ENCODE data around the gene PCDHGB7.
"Not testable (repeated sequence)": the region's sequence is repeated elsewhere in the genome, so short reads cannot be mapped to it uniquely, and the experiment has no call there.

PCDHGB7 gene

DNA sequence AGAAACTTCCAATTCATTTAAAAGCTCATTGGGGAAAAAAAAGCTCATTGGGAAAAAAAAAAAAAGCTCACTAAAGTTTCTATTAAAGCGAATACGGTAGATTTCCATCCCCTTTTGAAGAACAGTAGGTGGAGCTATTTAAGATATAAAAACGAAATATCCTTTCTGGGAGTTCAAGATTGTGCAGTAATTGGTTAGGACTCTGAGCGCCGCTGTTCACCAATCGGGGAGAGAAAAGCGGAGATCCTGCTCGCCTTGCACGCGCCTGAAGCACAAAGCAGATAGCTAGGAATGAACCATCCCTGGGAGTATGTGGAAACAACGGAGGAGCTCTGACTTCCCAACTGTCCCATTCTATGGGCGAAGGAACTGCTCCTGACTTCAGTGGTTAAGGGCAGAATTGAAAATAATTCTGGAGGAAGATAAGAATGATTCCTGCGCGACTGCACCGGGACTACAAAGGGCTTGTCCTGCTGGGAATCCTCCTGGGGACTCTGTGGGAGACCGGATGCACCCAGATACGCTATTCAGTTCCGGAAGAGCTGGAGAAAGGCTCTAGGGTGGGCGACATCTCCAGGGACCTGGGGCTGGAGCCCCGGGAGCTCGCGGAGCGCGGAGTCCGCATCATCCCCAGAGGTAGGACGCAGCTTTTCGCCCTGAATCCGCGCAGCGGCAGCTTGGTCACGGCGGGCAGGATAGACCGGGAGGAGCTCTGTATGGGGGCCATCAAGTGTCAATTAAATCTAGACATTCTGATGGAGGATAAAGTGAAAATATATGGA lies 13.0 kb downstream of the PCDHGB7 start, which contains the start of gene PCDHGA12:
TSS of gene PCDHGA12 (plus strand) at position 176 of the 782 bp plus-strand sequence. CDS start at position 429, 253 bp downstream.
- peak; percentile 44 to 47 for DNase-seq

DNA sequence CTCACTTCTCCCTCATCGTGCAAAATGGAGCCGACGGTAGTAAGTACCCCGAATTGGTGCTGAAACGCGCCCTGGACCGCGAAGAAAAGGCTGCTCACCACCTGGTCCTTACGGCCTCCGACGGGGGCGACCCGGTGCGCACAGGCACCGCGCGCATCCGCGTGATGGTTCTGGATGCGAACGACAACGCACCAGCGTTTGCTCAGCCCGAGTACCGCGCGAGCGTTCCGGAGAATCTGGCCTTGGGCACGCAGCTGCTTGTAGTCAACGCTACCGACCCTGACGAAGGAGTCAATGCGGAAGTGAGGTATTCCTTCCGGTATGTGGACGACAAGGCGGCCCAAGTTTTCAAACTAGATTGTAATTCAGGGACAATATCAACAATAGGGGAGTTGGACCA lies 13.8 kb downstream of the PCDHGB7 start:
- DNase-seq, result peak in 1 of 2 experiments; percentile 25

DNA sequence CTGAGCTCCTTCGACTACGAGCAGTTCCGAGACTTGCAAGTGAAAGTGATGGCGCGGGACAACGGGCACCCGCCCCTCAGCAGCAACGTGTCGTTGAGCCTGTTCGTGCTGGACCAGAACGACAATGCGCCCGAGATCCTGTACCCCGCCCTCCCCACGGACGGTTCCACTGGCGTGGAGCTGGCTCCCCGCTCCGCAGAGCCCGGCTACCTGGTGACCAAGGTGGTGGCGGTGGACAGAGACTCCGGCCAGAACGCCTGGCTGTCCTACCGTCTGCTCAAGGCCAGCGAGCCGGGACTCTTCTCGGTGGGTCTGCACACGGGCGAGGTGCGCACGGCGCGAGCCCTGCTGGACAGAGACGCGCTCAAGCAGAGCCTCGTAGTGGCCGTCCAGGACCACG lies 14.8 kb downstream of the PCDHGB7 start:
- DNase-seq, result not testable (repeated sequence)

DNA sequence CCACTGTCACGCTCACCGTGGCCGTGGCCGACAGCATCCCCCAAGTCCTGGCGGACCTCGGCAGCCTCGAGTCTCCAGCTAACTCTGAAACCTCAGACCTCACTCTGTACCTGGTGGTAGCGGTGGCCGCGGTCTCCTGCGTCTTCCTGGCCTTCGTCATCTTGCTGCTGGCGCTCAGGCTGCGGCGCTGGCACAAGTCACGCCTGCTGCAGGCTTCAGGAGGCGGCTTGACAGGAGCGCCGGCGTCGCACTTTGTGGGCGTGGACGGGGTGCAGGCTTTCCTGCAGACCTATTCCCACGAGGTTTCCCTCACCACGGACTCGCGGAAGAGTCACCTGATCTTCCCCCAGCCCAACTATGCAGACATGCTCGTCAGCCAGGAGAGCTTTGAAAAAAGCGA lies 15.2 kb downstream of the PCDHGB7 start:
- not testable (repeated sequence) for DNase-seq

DNA sequence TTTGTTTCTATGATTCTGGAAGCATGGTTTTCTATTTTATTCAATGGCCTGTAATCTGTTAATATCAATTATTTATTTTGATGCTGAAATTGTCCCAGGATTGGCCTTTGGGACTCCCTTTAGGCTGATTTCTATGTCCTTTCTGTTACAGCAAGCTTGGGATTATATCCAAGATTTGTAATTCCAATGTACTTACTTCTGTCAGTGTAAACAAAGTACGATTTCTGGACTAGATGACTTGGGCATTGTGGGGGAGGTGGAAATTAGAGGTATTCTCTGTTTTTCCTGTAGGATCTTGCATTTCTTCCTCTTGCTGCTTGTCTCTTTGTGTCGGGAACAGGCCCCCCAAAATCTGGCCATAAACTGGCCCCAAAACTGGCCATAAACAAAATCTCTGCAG lies 16.5 kb downstream of the PCDHGB7 start:
- DNase-seq, result no peak

DNA sequence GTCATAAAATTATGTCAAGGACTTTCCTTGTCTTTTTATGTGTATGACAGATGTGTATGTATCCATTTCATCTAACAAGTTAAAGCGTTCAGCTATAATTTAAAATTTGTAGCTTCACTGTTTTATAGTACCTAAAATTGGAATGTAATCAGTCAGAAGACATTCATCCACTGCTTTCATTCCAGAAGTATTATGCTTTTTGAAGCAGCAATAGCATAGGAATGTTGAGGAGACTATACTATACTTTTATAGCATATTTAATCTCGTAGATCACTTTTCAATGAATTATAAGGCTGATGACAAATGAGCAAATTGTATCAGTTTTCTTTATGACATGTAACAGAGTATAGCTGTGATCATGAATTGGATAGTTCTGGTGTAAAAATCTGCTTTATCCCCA lies 19.7 kb downstream of the PCDHGB7 start:
- no peak for DNase-seq

DNA sequence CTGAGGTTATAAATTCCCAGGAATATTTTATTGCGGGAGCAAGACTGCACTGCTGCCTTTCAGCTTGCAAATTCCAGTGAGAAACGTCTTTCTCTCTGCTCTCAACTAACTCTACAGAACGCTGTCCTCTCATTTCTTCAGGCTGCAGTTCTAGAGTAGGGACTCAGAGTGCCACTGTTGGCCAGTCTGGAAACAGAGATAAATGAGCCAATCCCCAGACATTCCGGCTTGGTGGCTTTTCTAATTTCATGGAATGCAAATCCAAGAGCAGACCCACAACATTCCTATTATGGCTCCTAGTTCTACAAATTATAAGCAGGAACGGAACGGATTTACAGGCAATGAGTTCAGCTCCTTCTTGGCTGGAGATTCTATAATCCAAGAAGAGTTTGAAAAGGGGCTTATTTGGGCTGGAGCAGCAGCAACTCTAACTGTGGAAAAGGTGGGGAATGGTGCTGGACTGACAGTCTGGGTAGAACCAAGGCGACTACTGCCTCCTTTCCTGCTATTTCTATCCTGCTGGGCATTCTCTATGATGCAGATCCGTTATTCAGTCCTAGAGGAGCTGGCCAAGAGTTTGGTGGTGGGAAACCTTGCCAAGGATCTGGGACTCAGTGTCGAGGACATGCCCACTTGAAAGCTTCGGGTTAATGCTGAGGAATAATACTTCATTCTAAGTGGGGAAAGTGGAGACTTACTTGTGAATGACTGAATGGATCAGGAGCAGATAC lies 22.1 kb downstream of the PCDHGB7 start:
- no peak for DNase-seq

DNA sequence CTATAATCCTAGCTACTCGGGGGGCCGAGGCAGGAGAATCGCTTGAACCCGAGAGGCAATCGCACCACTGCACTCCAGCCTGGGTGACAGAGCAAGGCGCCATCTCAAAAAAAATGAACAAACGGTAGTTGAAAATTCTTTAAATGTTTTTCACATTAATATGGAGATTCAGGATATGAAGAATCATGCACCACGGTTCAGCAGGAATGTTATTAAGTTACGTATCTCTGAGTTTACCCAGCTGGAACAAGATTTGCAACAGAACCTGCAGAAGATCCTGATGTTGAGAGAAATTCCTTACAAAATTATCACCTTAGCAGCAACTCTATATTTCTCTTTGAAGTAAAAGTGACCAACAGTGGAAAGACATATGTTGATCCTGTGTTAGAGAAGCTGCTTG lies 22.9 kb downstream of the PCDHGB7 start:
- DNase-seq, result no peak

DNA sequence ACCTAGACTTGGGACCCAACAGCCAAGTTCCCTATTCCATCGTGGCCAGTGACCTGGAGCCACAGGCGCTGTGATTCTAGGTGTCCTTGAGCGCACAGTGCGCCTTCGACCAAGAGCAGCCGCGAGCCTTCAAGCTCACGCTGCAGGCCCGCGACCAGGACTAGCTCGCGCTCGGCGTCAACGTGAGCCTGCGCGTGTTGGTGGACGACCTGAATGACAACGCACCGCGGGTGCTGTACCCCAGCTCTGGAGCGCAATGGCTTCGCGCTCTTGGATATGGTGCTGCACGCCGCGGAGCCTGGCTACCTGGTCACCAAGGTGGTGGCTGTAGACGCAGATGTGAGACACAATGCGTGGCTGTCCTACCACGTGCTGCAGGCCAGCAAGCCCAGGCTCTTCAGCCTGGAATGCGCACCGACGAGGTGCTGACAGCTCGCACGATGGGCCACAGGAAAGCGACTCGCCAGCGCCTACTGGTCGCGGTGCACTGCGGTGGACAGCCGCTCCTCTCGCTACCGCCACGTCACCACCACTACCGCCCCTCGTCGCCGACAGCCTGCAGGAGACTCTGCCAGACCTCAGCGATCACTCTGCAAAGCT lies 24.2 kb downstream of the PCDHGB7 start:
- DNase-seq, result no peak

DNA sequence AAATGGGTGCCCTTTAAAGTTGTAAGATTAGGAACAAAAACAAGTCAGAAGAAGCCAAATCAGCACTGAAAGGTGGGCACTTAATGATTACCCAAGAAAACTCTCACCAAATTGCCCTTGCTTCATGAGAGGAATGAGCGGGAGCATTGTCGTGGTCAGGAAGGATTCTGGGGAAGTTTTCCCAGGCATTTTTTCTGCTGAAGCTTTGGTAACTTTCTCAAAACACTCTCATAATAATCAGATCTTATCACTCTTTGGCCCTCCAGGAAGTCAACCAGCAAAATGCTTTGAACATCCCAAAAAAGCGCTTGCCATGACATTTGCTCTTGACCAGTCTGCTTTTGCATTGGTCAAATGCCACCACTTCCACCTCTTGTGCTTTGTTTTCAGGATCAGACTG lies 47.9 kb downstream of the PCDHGB7 start:
- DNase-seq, result no peak

All from activated T-cell treated with anti-CD3 and anti-CD28 coated beads, Interleukin-2, amount 50 U/mL, for 48 hours (primary cell).